ENCODE results near the gene SDS. TPM values are rescaled to one million over a fixed set of nuclear protein-coding genes. Genes with fewer than 3 reads are reported as not detected.

Gene SDS
- total and polyA plus RNA-seq, 4 experiments from 2014 or later = 1.4 to 1.5 TPM; not detected in 2

DNA sequence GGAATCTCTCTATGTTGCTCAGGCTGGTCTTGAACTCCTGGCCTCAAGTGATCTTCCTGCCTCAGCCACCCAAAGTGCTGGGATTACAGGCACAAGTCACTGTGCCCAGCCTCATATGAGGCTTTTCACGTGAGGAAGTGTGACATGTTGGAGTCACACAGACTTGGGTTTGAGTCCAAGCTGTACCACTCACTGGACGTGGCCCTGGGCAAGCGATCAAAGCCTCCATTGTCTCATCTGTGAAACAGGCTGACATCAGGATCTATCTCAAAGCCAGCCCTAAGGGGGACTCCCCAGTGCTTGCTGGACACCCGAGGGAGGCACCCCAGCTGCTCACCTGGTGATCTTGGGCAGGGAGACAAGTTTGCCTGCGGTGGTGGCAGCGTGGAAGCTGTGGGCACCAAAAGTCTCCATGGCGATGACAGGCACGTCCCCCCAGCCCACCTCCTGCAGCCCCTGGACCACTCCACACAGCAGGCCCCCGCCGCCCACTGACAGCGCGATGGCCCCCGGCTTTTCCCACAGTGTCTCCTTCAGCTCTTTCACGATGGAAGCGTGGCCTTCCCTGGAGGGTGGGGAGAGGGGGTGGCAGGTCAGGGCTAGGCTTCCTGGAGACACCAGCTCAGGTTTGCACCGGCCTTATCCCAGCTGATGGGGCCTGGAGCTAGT lies 6.7 kb downstream of the SDS start:
- Mint-ChIP-seq H3K9me3 (peaks cover 0 to 2% (median 0%) of the 10 kb centered on the region in 8 donors), H3K27ac (no peak overlapping the region), H3K36me3 (no peaks in the 10 kb centered on the region), H3K27me3 (peaks cover 2% of the 10 kb centered on the region in 2 donors), H3K4me1 (no peaks in the 10 kb centered on the region), H3K4me3 (no peak overlapping the region)
- Histone ChIP-seq H3K36me3 (ENCODE audit: insufficient read depth, low read length) (no peaks in the 10 kb centered on the region), H3K4me3 (ENCODE audit: low read length in 2 of 2) (no peak overlapping the region), H3K4me1 (ENCODE audit: insufficient read depth, low read length) (no peaks in the 10 kb centered on the region), H3K27me3 (ENCODE audit: insufficient read depth, low read length) (no peaks in the 10 kb centered on the region), H3K27ac (ENCODE audit: low read depth, low read length) (no peak overlapping the region), H3K9me3 (ENCODE audit: control insufficient read depth in 1 of 2, low read length in 2 of 2) (no peaks in the 10 kb centered on the region)
- intact Hi-C loops (cut with micrococcal nuclease) = no loop called here
- CTCF ChIA-PET (ENCODE audit: partially characterized antibody) = interaction anchor here (0.5 kb wide), 1 partner anchor 200 kb away, joined by 3 read pairs; no protein-coding TSS in a partner anchor
- POLR2A ChIA-PET (ENCODE audit: partially characterized antibody) = no interaction called here
- no peak for DNase-seq

DNA sequence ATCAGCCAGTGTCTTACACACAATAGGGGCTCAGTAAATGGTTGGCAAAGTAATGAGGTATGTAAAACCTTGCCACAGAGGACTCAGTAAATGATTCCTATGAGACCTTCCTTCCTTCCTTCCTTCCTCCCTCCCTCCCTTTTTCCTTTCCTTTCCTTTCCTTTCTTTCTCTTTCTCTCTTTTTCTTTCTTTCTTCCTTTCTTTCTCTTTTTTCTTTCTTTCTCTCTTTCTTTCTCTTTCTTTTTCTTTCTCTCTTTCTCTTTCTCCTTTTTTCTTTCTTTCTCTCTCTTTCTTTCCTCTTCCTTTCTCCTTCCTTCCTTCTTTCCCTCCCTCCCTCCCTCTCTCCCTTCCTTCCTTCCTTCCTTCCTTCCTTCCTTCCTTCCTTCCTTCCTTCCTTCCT lies 7.5 kb downstream of the SDS start:
- Histone ChIP-seq H3K4me1 (ENCODE audit: insufficient read depth, low read length) (no peaks in the 10 kb centered on the region), H3K9me3 (ENCODE audit: control insufficient read depth in 1 of 2, low read length in 2 of 2) (no peaks in the 10 kb centered on the region), H3K27me3 (ENCODE audit: insufficient read depth, low read length) (no peaks in the 10 kb centered on the region), H3K27ac (ENCODE audit: low read depth, low read length) (no peak overlapping the region), H3K4me3 (ENCODE audit: low read length in 2 of 2) (no peak overlapping the region), H3K36me3 (ENCODE audit: insufficient read depth, low read length) (no peaks in the 10 kb centered on the region)
- intact Hi-C loops (cut with micrococcal nuclease) = no loop called here
- DNase-seq = no peak
- Mint-ChIP-seq H3K4me1 (no peaks in the 10 kb centered on the region), H3K4me3 (no peak overlapping the region), H3K27ac (no peak overlapping the region), H3K27me3 (peaks cover 2% of the 10 kb centered on the region in 2 donors), H3K36me3 (no peaks in the 10 kb centered on the region), H3K9me3 (peaks cover 0 to 2% (median 0%) of the 10 kb centered on the region in 8 donors)
- ChIA-PET CTCF (ENCODE audit: partially characterized antibody) (no interaction called here), POLR2A (ENCODE audit: partially characterized antibody) (no interaction called here)

DNA sequence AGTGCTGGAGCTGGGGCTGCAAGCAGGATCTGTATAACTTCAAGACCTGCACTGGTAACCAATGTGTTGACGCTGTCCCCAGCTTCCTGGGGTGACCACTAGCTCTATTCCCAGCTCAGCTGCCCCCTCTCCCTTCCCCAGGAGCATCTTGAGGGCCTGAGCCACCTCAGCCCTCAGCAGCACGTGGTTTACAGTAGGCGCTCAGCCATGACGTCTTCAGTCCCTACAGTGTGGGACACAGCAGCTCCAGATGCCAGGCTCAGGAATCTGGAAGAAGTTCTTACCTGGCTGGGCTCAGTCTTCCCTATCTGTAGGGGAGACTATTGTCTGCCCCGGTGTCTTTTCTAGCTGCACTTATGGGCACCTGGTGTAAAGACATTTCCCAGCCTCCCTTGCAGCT lies 8.6 kb downstream of the SDS start:
- Mint-ChIP-seq H3K36me3 (no peaks in the 10 kb centered on the region), H3K27me3 (no peaks in the 10 kb centered on the region), H3K4me1 (no peaks in the 10 kb centered on the region), H3K9me3 (peaks cover 0 to 2% (median 0%) of the 10 kb centered on the region in 8 donors), H3K27ac (no peak overlapping the region), H3K4me3 (no peak overlapping the region)
- H3K4me1 ChIP-seq (ENCODE audit: insufficient read depth, low read length) = no peaks in the 10 kb centered on the region
- H3K4me3 ChIP-seq (ENCODE audit: low read length in 2 of 2) = no peak overlapping the region
- H3K27me3 ChIP-seq (ENCODE audit: insufficient read depth, low read length) = no peaks in the 10 kb centered on the region
- DNase-seq = no peak
- H3K27ac ChIP-seq (ENCODE audit: low read depth, low read length) = no peak overlapping the region
- ChIA-PET POLR2A (ENCODE audit: partially characterized antibody) (no interaction called here), CTCF (ENCODE audit: partially characterized antibody) (no interaction called here)
- H3K36me3 ChIP-seq (ENCODE audit: insufficient read depth, low read length) = no peaks in the 10 kb centered on the region
- intact Hi-C loops (cut with micrococcal nuclease) = no loop called here
- H3K9me3 ChIP-seq (ENCODE audit: control insufficient read depth in 1 of 2, low read length in 2 of 2) = no peaks in the 10 kb centered on the region

DNA sequence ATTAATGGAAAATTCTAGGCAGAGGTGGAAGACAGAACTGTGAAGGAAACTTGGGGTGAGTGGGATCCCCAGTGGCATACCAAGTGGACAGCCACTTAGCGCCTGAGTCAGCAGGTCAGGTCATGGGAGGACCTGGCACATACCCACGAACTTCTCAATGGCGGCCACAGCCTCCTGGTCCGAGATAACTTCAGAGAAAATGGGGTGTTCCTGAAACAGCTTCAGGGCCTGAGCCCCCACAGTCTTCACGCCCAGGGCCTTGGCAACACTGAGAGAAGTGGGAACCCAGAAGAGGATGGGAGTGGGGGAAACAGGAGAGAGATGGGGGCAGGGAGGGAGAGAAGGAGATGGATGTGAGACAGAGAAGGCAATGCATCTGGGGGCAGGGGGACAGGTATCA lies 9.9 kb downstream of the SDS start:
- Mint-ChIP-seq H3K27ac (peak overlapping the region in 1 of 7 donors; percentile 36), H3K4me1 (no peaks in the 10 kb centered on the region), H3K27me3 (no peaks in the 10 kb centered on the region), H3K4me3 (no peak overlapping the region), H3K36me3 (peaks cover 2 to 3% of the 10 kb centered on the region in 2 donors), H3K9me3 (no peaks in the 10 kb centered on the region)
- POLR2A ChIA-PET (ENCODE audit: partially characterized antibody) = no interaction called here
- H3K36me3 ChIP-seq (ENCODE audit: insufficient read depth, low read length) = no peaks in the 10 kb centered on the region
- DNase-seq = no peak
- CTCF ChIA-PET (ENCODE audit: partially characterized antibody) = no interaction called here
- H3K27ac ChIP-seq (ENCODE audit: low read depth, low read length) = no peak overlapping the region
- intact Hi-C loops (cut with micrococcal nuclease) = no loop called here
- no peaks in the 10 kb centered on the region for H3K4me1 ChIP-seq (ENCODE audit: insufficient read depth, low read length)
- H3K4me3 ChIP-seq (ENCODE audit: low read length in 2 of 2) = no peak overlapping the region
- H3K27me3 ChIP-seq (ENCODE audit: insufficient read depth, low read length) = no peaks in the 10 kb centered on the region
- no peaks in the 10 kb centered on the region for H3K9me3 ChIP-seq (ENCODE audit: control insufficient read depth in 1 of 2, low read length in 2 of 2)

DNA sequence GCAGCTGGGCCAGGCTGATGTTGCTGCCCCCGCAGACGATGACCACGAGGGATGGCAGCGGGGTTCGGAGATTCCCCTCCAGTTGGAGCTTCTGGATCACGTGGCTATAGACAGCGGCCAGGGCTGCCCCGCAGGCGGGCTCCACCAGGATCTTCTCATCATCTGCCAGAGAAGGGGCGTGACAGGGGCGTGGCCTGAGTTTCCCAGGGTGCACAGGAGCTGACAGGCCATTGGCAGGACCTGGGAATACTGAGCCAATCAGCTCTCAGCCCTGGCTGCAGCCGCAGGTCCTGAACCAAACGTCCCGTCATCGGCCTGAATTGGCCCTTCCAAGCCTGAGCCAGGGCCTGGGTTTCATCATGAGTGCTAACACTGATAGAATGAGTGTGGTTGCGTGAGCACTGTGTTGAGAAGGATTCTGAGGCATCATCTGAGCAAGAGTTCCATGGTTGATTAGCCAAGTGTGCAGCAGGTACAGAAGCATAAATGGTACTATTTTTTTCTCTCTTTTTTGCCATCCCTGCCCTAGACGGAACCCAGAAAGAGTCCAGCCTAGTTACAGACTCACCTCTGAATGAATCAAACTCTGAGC lies 10.6 kb downstream of the SDS start:
- Histone ChIP-seq H3K4me1 (ENCODE audit: insufficient read depth, low read length) (no peaks in the 10 kb centered on the region), H3K36me3 (ENCODE audit: insufficient read depth, low read length) (no peaks in the 10 kb centered on the region), H3K4me3 (ENCODE audit: low read length in 2 of 2) (no peak overlapping the region), H3K9me3 (ENCODE audit: control insufficient read depth in 1 of 2, low read length in 2 of 2) (no peaks in the 10 kb centered on the region), H3K27ac (ENCODE audit: low read depth, low read length) (no peak overlapping the region), H3K27me3 (ENCODE audit: insufficient read depth, low read length) (no peaks in the 10 kb centered on the region)
- ChIA-PET CTCF (ENCODE audit: partially characterized antibody) (no interaction called here), POLR2A (ENCODE audit: partially characterized antibody) (no interaction called here)
- Mint-ChIP-seq H3K27me3 (no peaks in the 10 kb centered on the region), H3K4me1 (no peaks in the 10 kb centered on the region), H3K27ac (no peak overlapping the region), H3K9me3 (no peaks in the 10 kb centered on the region), H3K36me3 (peaks cover 6% of the 10 kb centered on the region in 2 donors), H3K4me3 (no peak overlapping the region)
- intact Hi-C loops (cut with micrococcal nuclease) = no loop called here
- DNase-seq = no peak

DNA sequence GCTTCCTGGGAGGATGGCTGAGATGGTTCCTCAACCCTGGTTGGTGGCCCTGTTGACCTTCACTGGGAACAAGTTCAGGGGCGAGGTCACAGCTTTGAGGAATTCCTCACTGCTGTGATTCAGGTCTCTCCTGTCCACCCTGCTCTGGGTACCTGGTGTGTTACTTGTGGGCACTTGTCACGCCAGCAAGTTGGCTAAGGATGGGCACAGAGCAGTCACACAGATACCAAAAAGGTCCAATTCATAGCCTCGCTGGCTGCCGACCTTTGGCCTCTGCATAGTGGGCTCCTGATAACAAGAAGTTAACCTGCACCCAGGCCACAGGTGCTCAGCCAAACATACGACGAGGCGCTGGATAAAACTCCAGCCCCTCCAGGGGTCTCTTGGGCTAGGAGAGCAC lies 11.2 kb downstream of the SDS start:
- H3K4me3 ChIP-seq (ENCODE audit: low read length in 2 of 2) = no peak overlapping the region
- no peaks in the 10 kb centered on the region for H3K27me3 ChIP-seq (ENCODE audit: insufficient read depth, low read length)
- no peaks in the 10 kb centered on the region for H3K36me3 ChIP-seq (ENCODE audit: insufficient read depth, low read length)
- no peak for DNase-seq
- intact Hi-C loops (cut with micrococcal nuclease) = no loop called here
- no peaks in the 10 kb centered on the region for H3K9me3 ChIP-seq (ENCODE audit: control insufficient read depth in 1 of 2, low read length in 2 of 2)
- no peaks in the 10 kb centered on the region for H3K4me1 ChIP-seq (ENCODE audit: insufficient read depth, low read length)
- no peak overlapping the region for H3K27ac Mint-ChIP-seq
- POLR2A ChIA-PET (ENCODE audit: partially characterized antibody) = no interaction called here
- H3K9me3 Mint-ChIP-seq = no peaks in the 10 kb centered on the region
- H3K36me3 Mint-ChIP-seq = peaks cover 6 to 9% of the 10 kb centered on the region in 2 donors
- no peaks in the 10 kb centered on the region for H3K4me1 Mint-ChIP-seq
- CTCF ChIA-PET (ENCODE audit: partially characterized antibody) = no interaction called here
- H3K27ac ChIP-seq (ENCODE audit: low read depth, low read length) = no peak overlapping the region
- H3K27me3 Mint-ChIP-seq = no peaks in the 10 kb centered on the region
- no peak overlapping the region for H3K4me3 Mint-ChIP-seq

DNA sequence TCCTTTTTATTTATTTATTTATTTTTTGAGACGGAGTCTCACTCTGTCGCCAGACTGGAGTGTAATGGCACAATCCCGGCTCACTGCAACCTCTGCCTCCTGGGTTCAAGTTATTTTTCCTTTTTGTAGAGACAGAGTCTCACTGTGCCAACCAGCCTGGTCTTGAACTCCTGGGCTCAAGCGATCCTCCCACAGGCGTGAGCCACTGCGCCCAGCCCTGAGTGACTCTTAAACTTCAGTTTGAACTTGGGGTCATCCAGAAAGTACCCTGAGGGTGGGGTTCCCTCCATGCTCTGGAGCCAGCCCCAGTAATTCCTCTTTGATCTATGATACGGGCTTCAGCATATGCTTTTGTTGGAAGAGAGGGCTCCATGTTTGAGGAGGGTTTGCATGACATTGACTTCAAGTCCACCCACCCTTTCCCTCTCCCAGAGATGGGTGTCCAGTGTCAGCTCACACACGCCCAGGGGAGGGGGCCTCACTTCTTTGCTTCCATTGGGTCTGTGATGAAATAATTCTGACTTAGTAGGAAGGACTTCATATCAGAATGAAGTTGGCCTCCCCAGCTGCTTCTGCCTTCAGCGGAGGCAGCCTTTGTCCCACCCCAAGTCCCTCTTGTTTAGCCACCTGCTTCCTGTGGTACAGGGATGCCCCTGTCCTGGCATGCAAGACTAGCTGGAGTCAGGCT lies 11.9 kb downstream of the SDS start:
- ChIA-PET POLR2A (ENCODE audit: partially characterized antibody) (no interaction called here), CTCF (ENCODE audit: partially characterized antibody) (no interaction called here)
- no peak for DNase-seq
- H3K4me1 ChIP-seq (ENCODE audit: insufficient read depth, low read length) = no peaks in the 10 kb centered on the region
- no peaks in the 10 kb centered on the region for H3K9me3 ChIP-seq (ENCODE audit: control insufficient read depth in 1 of 2, low read length in 2 of 2)
- H3K4me3 Mint-ChIP-seq = no peak overlapping the region
- H3K36me3 Mint-ChIP-seq = peaks cover 6 to 12% of the 10 kb centered on the region in 2 donors
- intact Hi-C loops (cut with micrococcal nuclease) = no loop called here
- H3K4me1 Mint-ChIP-seq = no peaks in the 10 kb centered on the region
- H3K27ac ChIP-seq (ENCODE audit: low read depth, low read length) = no peak overlapping the region
- H3K27ac Mint-ChIP-seq = no peak overlapping the region
- no peaks in the 10 kb centered on the region for H3K9me3 Mint-ChIP-seq
- no peaks in the 10 kb centered on the region for H3K27me3 ChIP-seq (ENCODE audit: insufficient read depth, low read length)
- no peaks in the 10 kb centered on the region for H3K36me3 ChIP-seq (ENCODE audit: insufficient read depth, low read length)
- H3K27me3 Mint-ChIP-seq = no peaks in the 10 kb centered on the region
- no peak overlapping the region for H3K4me3 ChIP-seq (ENCODE audit: low read length in 2 of 2)

Data from CD4-positive, alpha-beta memory T cell (primary cell).